NB4 (cell line): ENCODE results near the gene CCN6.
"Not testable (repeated sequence)": the region's sequence is repeated elsewhere in the genome, so short reads cannot be mapped to it uniquely, and the experiment has no call there.

Source experiments
- DNase-seq: peaks from one replicate; pipeline ENCODE4 v3.0.0; 2010; ENCODE audit warnings: low read depth
- H3K4me3 ChIP-seq: one replicate; pipeline ENCODE4 v1.5.1; 2011; ENCODE audit warnings: mild to moderate bottlenecking, low read depth, low read length, moderate library complexity
- CTCF ChIP-seq: IDR thresholded peaks from one replicate; pipeline ENCODE4 v1.5.1; 2012; ENCODE audit warnings: low read depth, low read length
- MYC ChIP-seq: IDR thresholded peaks from 2 replicates; pipeline ENCODE4 v1.6.1; 2011; ENCODE audit warnings: low read depth, low read length
- POLR2A ChIP-seq: IDR thresholded peaks from 2 replicates; pipeline ENCODE4 v1.6.1; 2011; ENCODE audit warnings: mild to moderate bottlenecking; ENCODE audit not compliant: insufficient read length; ENCODE audit errors: extremely low read depth
- TF ChIP-seq, protein P1 (sequence below): IDR thresholded peaks from 2 replicates; pipeline ENCODE4 v1.6.1; 2011; ENCODE audit warnings: low read depth, low read length

Gene CCN6

DNA sequence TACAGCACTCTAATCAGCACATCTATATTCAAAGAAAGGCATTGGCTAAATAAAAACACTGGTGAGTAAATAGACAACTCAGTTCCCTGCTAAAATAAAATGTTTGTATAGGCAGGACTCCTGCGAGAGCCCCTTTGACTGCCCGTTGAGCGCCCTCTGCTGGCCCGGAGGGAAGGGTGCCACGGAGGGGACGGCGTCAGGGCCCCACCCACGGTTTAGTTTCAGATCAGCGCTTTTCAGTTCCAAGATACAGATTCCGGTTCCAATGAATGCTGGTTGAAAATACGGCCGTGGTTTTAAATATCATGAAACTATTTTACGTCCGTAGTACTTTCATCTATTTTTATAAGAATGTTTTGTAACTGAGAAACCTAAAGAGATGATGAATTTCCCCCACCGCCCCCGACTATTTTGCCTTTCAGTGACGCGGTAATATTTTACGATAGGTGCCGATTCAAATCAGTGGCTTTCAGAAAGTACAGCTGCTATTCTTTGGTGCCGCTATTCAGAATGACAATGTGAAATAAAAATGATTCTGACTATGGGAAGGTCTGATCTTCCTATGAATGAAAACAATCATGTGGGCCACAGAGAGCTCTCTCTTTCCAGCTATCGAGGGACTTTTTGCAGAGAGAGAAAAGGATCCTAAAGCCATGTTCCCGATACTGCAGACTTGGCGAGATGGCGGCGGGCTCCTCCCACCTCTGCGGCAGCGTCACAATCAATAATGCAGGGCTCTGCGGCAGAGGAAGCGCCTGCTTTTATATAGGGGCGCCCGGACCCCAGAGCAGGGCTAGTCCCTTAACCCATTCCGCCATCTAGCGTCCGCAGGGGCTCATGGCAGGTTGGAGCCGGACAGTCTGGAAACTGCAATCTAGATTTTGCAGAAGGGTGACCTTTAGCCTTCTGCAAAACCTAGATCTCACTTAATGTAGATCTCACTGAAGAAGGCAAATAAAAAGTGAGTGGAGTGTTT, 10.6 kb upstream of the CCN6 start:
- H3K4me3 ChIP-seq = peak overlapping the region; percentile 89
- peak; percentile 95 for DNase-seq
- no peak for TF ChIP-seq MYC
- TF ChIP-seq, protein P1, sequence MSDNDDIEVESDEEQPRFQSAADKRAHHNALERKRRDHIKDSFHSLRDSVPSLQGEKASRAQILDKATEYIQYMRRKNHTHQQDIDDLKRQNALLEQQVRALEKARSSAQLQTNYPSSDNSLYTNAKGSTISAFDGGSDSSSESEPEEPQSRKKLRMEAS = no peak
- TF ChIP-seq POLR2A = no peak
- peak; percentile 98 for TF ChIP-seq CTCF

DNA sequence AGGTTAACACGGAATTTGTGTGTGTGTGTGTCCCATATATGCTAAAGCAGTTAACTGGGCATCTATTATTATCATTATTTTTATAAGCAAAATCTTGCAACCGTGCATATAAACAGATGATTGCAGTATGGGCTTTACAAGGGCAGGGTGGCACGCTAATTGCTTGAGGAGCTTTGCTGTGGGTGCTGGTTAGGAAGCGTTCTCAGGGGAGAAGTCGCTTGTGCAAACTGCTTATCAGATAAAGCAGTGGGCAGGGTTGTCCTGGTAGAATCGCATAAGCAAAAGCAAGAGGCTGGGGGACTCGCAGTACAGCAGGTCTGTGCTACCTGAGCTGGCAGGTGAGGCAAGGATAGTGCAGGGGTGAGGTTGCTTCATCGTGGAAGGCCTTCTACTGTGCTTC, 9.7 kb upstream of the CCN6 start:
- no peak overlapping the region for H3K4me3 ChIP-seq
- TF ChIP-seq POLR2A = no peak
- TF ChIP-seq, protein P1 = no peak
- no peak for TF ChIP-seq MYC
- DNase-seq = peak; percentile 69

GRCh38 chr6:112044856-112045255, 9.0 kb upstream of the CCN6 start:
- no peak overlapping the region for H3K4me3 ChIP-seq
- no peak for DNase-seq
- no peak for TF ChIP-seq CTCF
- TF ChIP-seq MYC = no peak
- TF ChIP-seq, protein P1 = no peak
- no peak for TF ChIP-seq POLR2A

GRCh38 chr6:112047523-112047922, 6.4 kb upstream of the CCN6 start:
- not testable (repeated sequence) for H3K4me3 ChIP-seq, DNase-seq

DNA sequence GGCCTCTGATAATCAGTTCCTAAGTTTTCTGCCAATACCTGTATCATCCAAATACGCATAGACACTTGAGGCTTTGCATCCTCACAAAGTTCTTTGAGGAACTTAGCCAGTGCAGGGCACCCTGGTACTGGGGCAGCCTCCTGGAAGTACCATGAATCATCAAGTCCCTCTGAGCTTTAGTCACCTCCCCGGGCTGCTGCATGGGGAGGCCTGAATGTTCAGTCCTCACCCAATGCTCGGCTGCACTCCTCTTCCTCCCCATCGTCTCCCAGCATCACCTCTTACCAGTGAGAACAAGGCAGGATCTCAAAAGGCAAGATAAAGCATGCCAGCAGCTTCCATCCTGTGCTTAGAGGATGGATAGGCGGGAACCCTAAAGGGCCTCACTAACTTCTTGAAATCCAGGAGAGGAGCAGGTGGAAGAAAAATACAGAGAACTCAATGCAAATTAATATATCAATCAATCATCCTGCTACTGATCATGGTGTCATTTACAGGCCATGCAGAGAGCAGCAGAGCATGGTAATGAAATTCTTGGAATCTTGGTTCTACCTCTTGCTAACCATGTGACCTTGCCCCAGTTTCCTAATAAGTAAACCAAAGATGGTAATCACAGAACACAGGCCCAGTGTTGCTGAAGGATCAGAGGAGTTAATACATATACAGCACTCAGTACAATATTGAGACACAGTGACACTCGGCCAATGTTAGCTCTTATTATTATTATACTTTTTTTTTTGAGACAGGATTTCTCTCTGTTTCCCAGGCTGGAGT, 4.7 kb upstream of the CCN6 start:
- TF ChIP-seq POLR2A (no peak), CTCF (no peak), MYC (no peak)
- TF ChIP-seq, protein P1 = no peak
- no peak for DNase-seq
- H3K4me3 ChIP-seq = no peak overlapping the region

DNA sequence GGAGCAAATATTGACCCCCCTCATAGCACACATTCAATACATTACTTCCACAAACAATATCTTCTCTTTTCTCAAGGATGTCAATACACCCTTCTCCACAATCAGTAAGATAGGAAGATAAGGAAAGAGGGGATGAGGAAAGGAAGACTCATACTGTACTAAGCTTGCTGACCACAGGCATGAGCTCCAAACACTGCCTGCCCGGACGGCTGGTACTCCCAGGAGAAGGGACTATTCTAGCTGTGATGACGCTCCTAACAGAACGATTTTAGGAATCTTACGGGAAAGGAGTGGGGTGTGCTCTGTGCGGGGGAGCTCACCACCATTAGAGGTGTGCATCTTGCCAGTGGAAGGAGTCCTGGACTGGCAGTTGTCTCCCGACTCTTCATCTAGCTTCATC, 3.9 kb upstream of the CCN6 start:
- TF ChIP-seq MYC = no peak
- TF ChIP-seq, protein P1 = no peak
- no peak for TF ChIP-seq CTCF
- TF ChIP-seq POLR2A = no peak
- H3K4me3 ChIP-seq = no peak overlapping the region
- DNase-seq = no peak
